ENCODE data around the gene KLK15. TPM values are rescaled to one million over a fixed set of nuclear protein-coding genes. Genes with fewer than 3 reads are reported as not detected.

The KLK15 gene
- total RNA-seq, 5 donors from 2014 or later (not counting 1 experiment from before 2014, with no cell fraction given): not detected

- Mint-ChIP-seq H3K9me3 (no peaks in the 10 kb centered on the region), H3K4me3 (no peak overlapping the region), H3K27me3 (peaks cover 35 to 46% of the 10 kb centered on the region in 2 donors)
These were observed 42.5 kb upstream of the KLK15 start for GRCh38 chr19:50875795-50876422.

GRCh38 chr19:50874211-50874610 is 40.8 kb upstream of the KLK15 start:
- H3K9me3 ChIP-seq: no peaks in the 10 kb centered on the region
- CTCF ChIA-PET: no interaction called here
- Mint-ChIP-seq H3K4me3 (no peak overlapping the region), H3K36me3 (no peaks in the 10 kb centered on the region), H3K4me1 (no peaks in the 10 kb centered on the region), H3K9me3 (no peaks in the 10 kb centered on the region), H3K27me3 (peaks cover 27 to 36% of the 10 kb centered on the region in 2 donors), H3K27ac (no peak overlapping the region)
- no peaks in the 10 kb centered on the region for H3K36me3 ChIP-seq (ENCODE audit: control insufficient read depth in 2 of 2, extremely low read depth in 1 of 2, insufficient read depth in 1 of 2, low read length in 1 of 2)
- no peaks in the 10 kb centered on the region for H3K4me1 ChIP-seq (ENCODE audit: control insufficient read depth in 1 of 2, extremely low read depth in 1 of 2, insufficient read depth in 2 of 2, low read length in 2 of 2)
- 52% methylated on average over 4 of the region's 5 CpGs for WGBS (ENCODE audit: insufficient coverage)
- no peak for ATAC-seq (replicated peaks in 1 of 4)
- no peak for DNase-seq
- H3K27ac ChIP-seq (ENCODE audit: low read length): no peak overlapping the region
- H3K4me3 ChIP-seq (ENCODE audit: control insufficient read depth in 1 of 2, extremely low read depth in 1 of 2, low read length in 1 of 2): no peak overlapping the region
- POLR2A ChIA-PET: no interaction called here
- peaks cover 0 to 58% of the 10 kb centered on the region in 2 experiments for H3K27me3 ChIP-seq (replicated peaks in 1 of 2; ENCODE audit: control insufficient read depth in 2 of 2, extremely low read depth in 1 of 2, insufficient read depth in 2 of 2, low read length in 1 of 2)

More at GRCh38 chr19:50875795-50876422, 42.5 kb upstream of the KLK15 start:
- Histone ChIP-seq H3K4me3 (ENCODE audit: control insufficient read depth in 1 of 2, extremely low read depth in 1 of 2, low read length in 1 of 2) (no peak overlapping the region), H3K9me3 (no peaks in the 10 kb centered on the region), H3K27me3 (replicated peaks in 1 of 2; ENCODE audit: control insufficient read depth in 2 of 2, extremely low read depth in 1 of 2, insufficient read depth in 2 of 2, low read length in 1 of 2) (peaks cover 4 to 57% of the 10 kb centered on the region in 2 experiments), H3K36me3 (ENCODE audit: control insufficient read depth in 2 of 2, extremely low read depth in 1 of 2, insufficient read depth in 1 of 2, low read length in 1 of 2) (no peaks in the 10 kb centered on the region), H3K4me1 (ENCODE audit: control insufficient read depth in 1 of 2, extremely low read depth in 1 of 2, insufficient read depth in 2 of 2, low read length in 2 of 2) (no peaks in the 10 kb centered on the region), H3K27ac (ENCODE audit: low read length) (no peak overlapping the region)
- no peaks in the 10 kb centered on the region for H3K4me1 Mint-ChIP-seq
- H3K36me3 Mint-ChIP-seq: no peaks in the 10 kb centered on the region
- no peak overlapping the region for H3K27ac Mint-ChIP-seq
- DNase-seq: no peak
- ChIA-PET CTCF (no interaction called here), POLR2A (no interaction called here)
- no peak for ATAC-seq (replicated peaks in 1 of 4)
- 21% methylated on average over 5 of the region's 9 CpGs for WGBS (ENCODE audit: insufficient coverage)

- H3K4me3 ChIP-seq (ENCODE audit: control insufficient read depth in 1 of 2, extremely low read depth in 1 of 2, low read length in 1 of 2): no peak within 1 kb of the TSS
- 100% methylated on average over 1 of the region's 3 CpGs for WGBS (ENCODE audit: insufficient coverage)
- ATAC-seq (replicated peaks in 1 of 4): no peak
- Mint-ChIP-seq H3K27ac (no peak within 1 kb of the TSS), H3K27me3 (peaks cover 24 to 31% of the 10 kb centered on the region in 2 donors), H3K4me1 (no peaks in the 10 kb centered on the region), H3K9me3 (no peaks in the 10 kb centered on the region), H3K36me3 (no peaks in the 10 kb centered on the region), H3K4me3 (no peak within 1 kb of the TSS)
- H3K27ac ChIP-seq (ENCODE audit: low read length): no peak within 1 kb of the TSS
- CTCF ChIA-PET: no interaction called here
- POLR2A ChIA-PET: no interaction called here
- no peaks in the 10 kb centered on the region for H3K36me3 ChIP-seq (ENCODE audit: control insufficient read depth in 2 of 2, extremely low read depth in 1 of 2, insufficient read depth in 1 of 2, low read length in 1 of 2)
- H3K9me3 ChIP-seq: no peaks in the 10 kb centered on the region
- DNase-seq: no peak
- H3K27me3 ChIP-seq (replicated peaks in 1 of 2; ENCODE audit: control insufficient read depth in 2 of 2, extremely low read depth in 1 of 2, insufficient read depth in 2 of 2, low read length in 1 of 2): peaks cover 0 to 49% of the 10 kb centered on the region in 2 experiments
- no peaks in the 10 kb centered on the region for H3K4me1 ChIP-seq (ENCODE audit: control insufficient read depth in 1 of 2, extremely low read depth in 1 of 2, insufficient read depth in 2 of 2, low read length in 2 of 2)
These were observed 39.7 kb upstream of the KLK15 start, which contains the start of gene KLK2 for GRCh38 chr19:50873056-50873455. Gene KLK2, plus strand, starts transcription at chr19:50873439. Its CDS starts 35 bp downstream, at chr19:50873474.

- Histone ChIP-seq H3K4me3 (ENCODE audit: control insufficient read depth in 1 of 2, extremely low read depth in 1 of 2, low read length in 1 of 2) (no peak overlapping the region), H3K27ac (ENCODE audit: low read length) (no peak overlapping the region), H3K36me3 (ENCODE audit: control insufficient read depth in 2 of 2, extremely low read depth in 1 of 2, insufficient read depth in 1 of 2, low read length in 1 of 2) (no peaks in the 10 kb centered on the region), H3K9me3 (no peaks in the 10 kb centered on the region), H3K4me1 (ENCODE audit: control insufficient read depth in 1 of 2, extremely low read depth in 1 of 2, insufficient read depth in 2 of 2, low read length in 2 of 2) (no peaks in the 10 kb centered on the region), H3K27me3 (replicated peaks in 1 of 2; ENCODE audit: control insufficient read depth in 2 of 2, extremely low read depth in 1 of 2, insufficient read depth in 2 of 2, low read length in 1 of 2) (peaks cover 0 to 27% of the 10 kb centered on the region in 2 experiments)
- WGBS (ENCODE audit: insufficient coverage): 54% methylated on average over 24 of the region's 26 CpGs
- H3K36me3 Mint-ChIP-seq: no peaks in the 10 kb centered on the region
- ChIA-PET POLR2A (no interaction called here), CTCF (no interaction called here)
- DNase-seq (no peak), ATAC-seq (replicated peaks in 1 of 4) (no peak)
- H3K27me3 Mint-ChIP-seq: peaks cover 37 to 47% of the 10 kb centered on the region in 2 donors
- no peaks in the 10 kb centered on the region for H3K4me1 Mint-ChIP-seq
- no peak overlapping the region for H3K27ac Mint-ChIP-seq
- H3K4me3 Mint-ChIP-seq: no peak overlapping the region
- no peaks in the 10 kb centered on the region for H3K9me3 Mint-ChIP-seq
These were observed 37.2 kb upstream of the KLK15 start for GRCh38 chr19:50870417-50871089.

- H3K4me1 ChIP-seq (ENCODE audit: control insufficient read depth in 1 of 2, extremely low read depth in 1 of 2, insufficient read depth in 2 of 2, low read length in 2 of 2): no peaks in the 10 kb centered on the region
- CTCF ChIA-PET: no interaction called here
- no peak overlapping the region for H3K27ac Mint-ChIP-seq
- no peaks in the 10 kb centered on the region for H3K9me3 ChIP-seq
- H3K27me3 Mint-ChIP-seq: peaks cover 40 to 47% of the 10 kb centered on the region in 2 donors
- POLR2A ChIA-PET: no interaction called here
- no peak overlapping the region for H3K4me3 Mint-ChIP-seq
- H3K4me3 ChIP-seq (ENCODE audit: control insufficient read depth in 1 of 2, extremely low read depth in 1 of 2, low read length in 1 of 2): no peak overlapping the region
- H3K27me3 ChIP-seq (replicated peaks in 1 of 2; ENCODE audit: control insufficient read depth in 2 of 2, extremely low read depth in 1 of 2, insufficient read depth in 2 of 2, low read length in 1 of 2): peaks cover 0 to 18% of the 10 kb centered on the region in 2 experiments
- H3K9me3 Mint-ChIP-seq: no peaks in the 10 kb centered on the region
- H3K36me3 ChIP-seq (ENCODE audit: control insufficient read depth in 2 of 2, extremely low read depth in 1 of 2, insufficient read depth in 1 of 2, low read length in 1 of 2): no peaks in the 10 kb centered on the region
- no peak for ATAC-seq (replicated peaks in 1 of 4)
- H3K27ac ChIP-seq (ENCODE audit: low read length): no peak overlapping the region
- H3K36me3 Mint-ChIP-seq: no peaks in the 10 kb centered on the region
- DNase-seq: no peak
- WGBS (ENCODE audit: insufficient coverage): 71% methylated on average over 1 of the region's 4 CpGs
- no peaks in the 10 kb centered on the region for H3K4me1 Mint-ChIP-seq
These were observed 36.1 kb upstream of the KLK15 start for GRCh38 chr19:50869479-50869878.

- no peak overlapping the region for H3K27ac Mint-ChIP-seq
- ChIA-PET POLR2A (no interaction called here), CTCF (no interaction called here)
- no peaks in the 10 kb centered on the region for H3K4me1 ChIP-seq (ENCODE audit: control insufficient read depth in 1 of 2, extremely low read depth in 1 of 2, insufficient read depth in 2 of 2, low read length in 2 of 2)
- H3K9me3 Mint-ChIP-seq: peaks cover 0 to 16% (median 14%) of the 10 kb centered on the region in 3 donors
- H3K27me3 Mint-ChIP-seq: peaks cover 51 to 52% of the 10 kb centered on the region in 2 donors
- H3K4me3 Mint-ChIP-seq: no peak overlapping the region
- no peak for DNase-seq
- ATAC-seq (replicated peaks in 1 of 4): no peak
- H3K4me1 Mint-ChIP-seq: no peaks in the 10 kb centered on the region
- no peaks in the 10 kb centered on the region for H3K9me3 ChIP-seq
- peaks cover 3 to 34% of the 10 kb centered on the region in 2 experiments for H3K27me3 ChIP-seq (replicated peaks in 1 of 2; ENCODE audit: control insufficient read depth in 2 of 2, extremely low read depth in 1 of 2, insufficient read depth in 2 of 2, low read length in 1 of 2)
- H3K4me3 ChIP-seq (ENCODE audit: control insufficient read depth in 1 of 2, extremely low read depth in 1 of 2, low read length in 1 of 2): no peak overlapping the region
- 86% methylated on average over 4 of the region's 7 CpGs for WGBS (ENCODE audit: insufficient coverage)
- no peak overlapping the region for H3K27ac ChIP-seq (ENCODE audit: low read length)
- no peaks in the 10 kb centered on the region for H3K36me3 Mint-ChIP-seq
- H3K36me3 ChIP-seq (ENCODE audit: control insufficient read depth in 2 of 2, extremely low read depth in 1 of 2, insufficient read depth in 1 of 2, low read length in 1 of 2): no peaks in the 10 kb centered on the region
These were observed 28.3 kb upstream of the KLK15 start for GRCh38 chr19:50861496-50862286.
